GM19452 (cell line): ENCODE results near the gene ZNF175.

Source experiments
- ATAC-seq: cut with Tn5 transposase; IDR thresholded peaks from one replicate; pipeline ENCODE4 v1.9.1; 2021; ENCODE audit not compliant: unreplicated experiment

The ZNF175 gene

GRCh38 chr19:51587264-51588191 lies 16.4 kb downstream of the ZNF175 start:
- ATAC-seq = no peak

GRCh38 chr19:51589511-51589910 lies 18.4 kb downstream of the ZNF175 start:
- ATAC-seq = no peak

DNA sequence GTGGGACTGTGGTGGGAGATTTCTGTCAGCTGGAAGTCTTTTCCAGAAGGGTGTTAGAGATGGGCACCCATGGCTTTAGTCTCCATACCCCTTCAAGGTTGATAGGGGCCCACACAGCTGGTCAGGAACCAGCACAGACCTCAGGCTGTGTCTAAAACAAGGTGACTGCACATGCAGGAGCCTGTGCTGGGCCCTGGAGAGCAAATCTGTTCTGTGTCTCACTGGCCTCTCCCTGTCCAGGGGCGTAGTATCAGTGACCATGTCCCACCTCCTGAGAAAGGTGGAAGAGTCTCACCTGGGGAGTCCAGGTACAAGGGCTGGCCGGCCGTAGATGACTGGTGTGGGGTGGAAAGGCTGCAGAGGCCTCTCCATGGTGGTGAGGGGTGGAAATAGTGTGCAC lies 19.4 kb downstream of the ZNF175 start:
- ATAC-seq = no peak

DNA sequence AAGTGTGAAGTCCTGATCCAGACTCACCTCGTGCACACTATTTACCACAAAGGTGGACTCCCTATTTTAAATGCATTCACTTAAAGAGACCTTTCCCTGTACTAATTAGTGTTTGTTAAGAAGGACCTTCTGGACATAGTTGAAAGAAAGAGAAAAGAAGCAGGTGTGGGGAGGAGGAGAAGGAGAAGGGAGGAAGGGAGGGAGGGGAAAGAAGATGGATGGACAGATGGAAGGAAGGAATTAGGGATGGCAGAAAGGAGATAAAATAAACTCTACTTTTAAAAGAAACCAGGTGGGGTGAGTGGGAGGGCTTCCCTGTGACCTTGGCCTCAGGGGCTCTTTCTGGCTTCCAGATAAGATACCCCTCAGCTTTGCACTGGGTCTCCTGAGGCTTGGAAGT lies 21.4 kb downstream of the ZNF175 start:
- no peak for ATAC-seq

DNA sequence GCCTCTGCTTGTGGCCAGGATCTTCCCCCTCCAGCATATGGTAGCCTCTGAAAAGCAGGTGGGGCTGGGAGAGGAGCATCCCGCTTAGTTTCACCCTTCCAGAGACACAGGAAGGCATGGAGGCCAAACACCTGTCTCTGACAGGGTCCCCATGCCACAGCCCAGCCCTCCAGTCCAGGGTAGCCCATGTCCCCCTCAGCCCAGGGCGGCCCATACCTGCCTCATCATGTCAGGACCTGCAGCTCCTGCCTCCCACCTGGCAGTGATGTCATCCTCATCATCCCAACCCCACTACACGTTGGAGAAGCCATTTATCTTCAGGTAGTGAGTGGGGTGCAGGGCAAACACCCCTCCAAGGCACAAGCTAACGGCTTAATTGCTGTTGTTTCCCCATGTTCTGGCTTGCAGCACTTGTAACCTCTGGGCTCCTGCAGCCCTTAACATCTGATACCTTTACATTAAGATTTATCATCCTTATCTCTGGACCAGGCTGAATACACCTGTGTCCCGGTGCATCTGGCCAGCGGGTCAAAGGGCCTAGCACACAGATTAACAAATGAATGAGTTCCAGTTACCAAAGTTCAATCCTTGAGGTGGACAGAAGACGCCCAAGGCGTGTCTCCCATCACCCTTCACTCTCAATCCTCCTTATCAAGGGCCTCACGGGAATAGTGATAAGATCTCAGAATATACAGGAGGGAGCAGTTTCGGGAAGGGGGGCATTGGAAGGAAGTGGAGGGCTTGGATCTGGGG lies 22.2 kb downstream of the ZNF175 start:
- no peak for ATAC-seq

GRCh38 chr19:51593969-51594773 lies 23.1 kb downstream of the ZNF175 start:
- ATAC-seq = peak; percentile 96

GRCh38 chr19:51594774-51595109 lies 23.7 kb downstream of the ZNF175 start:
- ATAC-seq = peak; percentile 3

- ATAC-seq = no peak
Measured at GRCh38 chr19:51595190-51596175, 24.4 kb downstream of the ZNF175 start.

GRCh38 chr19:51598159-51598915 lies 27.3 kb downstream of the ZNF175 start:
- no peak for ATAC-seq

DNA sequence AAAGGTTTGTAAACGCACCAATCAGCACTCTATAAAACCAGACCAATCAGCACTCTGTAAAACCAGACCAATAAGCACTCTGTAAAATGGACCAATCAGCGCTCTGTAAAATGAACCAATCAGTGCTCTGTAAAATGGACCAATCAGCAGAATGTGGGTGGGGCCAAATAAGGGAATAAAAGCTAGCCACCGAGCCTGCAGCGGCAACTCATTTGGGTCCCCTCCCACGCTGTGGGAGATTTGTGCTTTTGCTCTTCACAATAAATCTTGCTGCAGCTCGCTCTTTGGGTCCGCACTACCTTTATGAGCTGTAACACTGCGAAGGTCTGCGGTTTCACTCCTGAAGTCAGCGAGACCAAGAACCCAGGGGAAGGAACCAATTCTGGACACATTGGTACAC lies 28.0 kb downstream of the ZNF175 start:
- no peak for ATAC-seq

- ATAC-seq = no peak
Measured at GRCh38 chr19:51600940-51601580, 30.0 kb downstream of the ZNF175 start.

GRCh38 chr19:51602189-51602854 lies 31.2 kb downstream of the ZNF175 start:
- no peak for ATAC-seq

DNA sequence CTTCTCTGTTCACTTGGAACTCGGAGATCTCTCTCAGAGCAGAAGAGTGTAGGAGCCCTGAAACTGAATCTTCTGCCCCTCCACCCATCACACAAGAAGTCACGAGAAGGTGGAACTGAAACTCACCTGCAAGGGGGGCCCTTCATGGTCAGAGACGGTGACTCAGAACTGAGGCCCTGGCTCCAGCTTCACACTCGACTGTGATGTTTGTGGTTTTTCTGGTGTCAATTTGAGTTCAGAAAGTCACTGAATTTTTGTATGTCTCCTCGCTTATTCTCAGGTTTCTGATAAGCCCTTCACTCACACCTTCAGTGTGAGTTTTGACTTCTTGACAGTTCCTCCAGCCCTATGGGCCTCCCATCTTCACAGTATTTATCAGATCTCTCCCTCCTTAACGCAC lies 36.0 kb downstream of the ZNF175 start:
- ATAC-seq = peak; percentile 96

GRCh38 chr19:51607920-51608562 lies 37.0 kb downstream of the ZNF175 start:
- ATAC-seq = no peak

DNA sequence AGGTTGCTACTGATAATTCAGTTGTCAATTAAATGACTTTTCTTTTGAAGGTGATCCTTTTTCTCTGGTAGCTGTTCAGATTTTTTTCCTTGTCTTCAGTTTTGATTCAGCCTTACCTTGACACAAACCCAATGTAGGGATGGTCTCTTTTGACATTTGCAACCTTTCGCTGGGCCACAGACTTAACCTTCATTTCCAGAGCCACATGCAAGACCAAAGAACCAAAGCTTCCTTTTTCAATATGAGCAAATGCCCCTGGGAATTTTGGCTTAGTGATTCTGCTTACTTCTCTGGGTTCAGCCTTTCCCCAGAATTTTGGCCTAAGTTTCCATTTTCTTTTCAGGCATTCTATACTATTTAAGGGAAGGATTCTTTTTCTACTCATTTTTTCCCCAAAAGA lies 39.5 kb downstream of the ZNF175 start:
- no peak for ATAC-seq

- ATAC-seq = no peak
Measured at GRCh38 chr19:51614789-51615188, 43.7 kb downstream of the ZNF175 start.

DNA sequence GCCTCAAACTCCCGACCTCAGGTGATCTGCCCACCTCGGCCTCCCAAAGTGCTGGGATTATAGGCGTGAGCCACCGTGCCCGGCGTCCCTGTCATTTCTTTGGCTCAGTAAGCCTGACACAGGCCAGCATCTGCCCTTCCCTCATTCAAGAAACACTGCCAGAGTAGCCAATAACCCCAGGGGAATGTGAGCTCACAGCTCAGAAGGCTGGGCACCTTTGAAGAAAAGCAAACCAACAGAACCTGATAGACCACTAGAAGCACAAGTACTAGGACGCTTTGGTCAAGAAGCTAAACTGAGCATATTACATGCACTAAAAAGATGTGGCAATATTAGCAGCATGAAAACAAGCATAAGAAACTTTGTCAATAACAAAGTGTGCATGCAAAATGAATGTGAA lies 44.9 kb downstream of the ZNF175 start:
- ATAC-seq = no peak

GRCh38 chr19:51621178-51621577 lies 50.1 kb downstream of the ZNF175 start:
- ATAC-seq = peak; percentile 71
